Measurements from ENCODE around the gene RTP1. TPM values are rescaled to one million over a fixed set of nuclear protein-coding genes. Genes with fewer than 3 reads are reported as not detected.

RTP1 gene
- total and polyA plus RNA-seq, 2 of the 4 experiments (the other 2 are of a cell fraction): not detected

DNA sequence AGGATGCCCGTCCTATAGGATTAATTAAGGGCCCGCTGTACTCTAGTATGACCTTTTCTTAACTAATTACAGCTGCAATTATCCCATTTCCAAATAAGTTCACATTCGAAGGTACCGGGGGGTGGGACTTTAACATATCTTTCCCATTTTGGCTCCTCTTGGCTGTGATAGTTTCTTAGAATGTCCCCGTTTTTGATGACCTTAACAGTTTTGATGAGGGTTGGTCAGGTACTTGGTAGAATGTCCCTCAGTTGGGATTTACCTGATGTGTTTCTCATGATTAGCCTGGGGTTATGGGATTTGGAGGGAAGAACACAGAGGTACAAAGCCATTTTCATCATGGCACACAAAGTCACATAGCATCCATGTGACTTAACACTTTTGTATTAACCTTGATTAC lies 18.2 kb downstream of the RTP1 start:
- H2BK5ac ChIP-seq (ENCODE audit: low read depth, low read length, poor library complexity, severe bottlenecking): no peak overlapping the region
- H3K23ac ChIP-seq (ENCODE audit: low read depth, low read length): no peak overlapping the region
- peaks cover 5% of the 10 kb centered on the region; the same call in 1 of the 2 replicates for H3K27me3 ChIP-seq (ENCODE audit: control insufficient read depth, insufficient read depth, low read length)
- no peaks in the 10 kb centered on the region for H4K20me1 ChIP-seq (ENCODE audit: insufficient read depth, low read length)
- H4K91ac ChIP-seq (ENCODE audit: insufficient read depth, low read depth, low read length): no peak overlapping the region
- H3K14ac ChIP-seq (replicated peaks; ENCODE audit: low read depth, low read length): no peak overlapping the region
- BruUV-seq (replicated peaks): no TSS peak
- H3K9ac ChIP-seq (ENCODE audit: low read depth, low read length): no peak overlapping the region
- H4K5ac ChIP-seq (ENCODE audit: low read depth, low read length): no peak overlapping the region
- H3K18ac ChIP-seq (ENCODE audit: low read depth, low read length): no peak overlapping the region
- H3K4me2 ChIP-seq (ENCODE audit: low read depth, low read length): no peak overlapping the region
- H3K4me3 ChIP-seq (ENCODE audit: insufficient read depth, low read depth, low read length): no peak overlapping the region
- WGBS, 2 experiments (ENCODE audit: extremely low coverage in 2 of 2, insufficient read length in 1 of 2): no CpG with 5 or more reads among the region's 5 CpGs
- H2AK5ac ChIP-seq (ENCODE audit: low read depth, low read length): no peak overlapping the region
- H3K36me3 ChIP-seq (ENCODE audit: control insufficient read depth, insufficient read depth, low read length): no peaks in the 10 kb centered on the region
- H3K4me1 ChIP-seq (ENCODE audit: control insufficient read depth, insufficient read depth, low read length): peaks cover 3% of the 10 kb centered on the region; the same call in 1 of the 2 replicates
- H2BK15ac ChIP-seq (ENCODE audit: low read depth, low read length): no peak overlapping the region
- H3K4ac ChIP-seq (ENCODE audit: low read depth, low read length): no peak overlapping the region
- no peak overlapping the region for H2AK9ac ChIP-seq (replicated peaks; ENCODE audit: low read depth, low read length, poor library complexity)
- no peaks in the 10 kb centered on the region for H3K9me3 ChIP-seq (ENCODE audit: control insufficient read depth, insufficient read depth, low read length)
- dilution Hi-C loops (cut with HindIII; ENCODE audit: low sequenced_read_pairs, unreplicated experiment) (loop anchor here (25.0 kb wide), 1 partner anchor 472 kb away; no protein-coding TSS in a partner anchor), in situ Hi-C loops (cut with MboI; ENCODE audit: low sequenced_read_pairs) (loop anchor here (5.0 kb wide), 1 partner anchor 102 kb away; no protein-coding TSS in a partner anchor), intact Hi-C loops (cut with micrococcal nuclease) (no loop called here)
- DNase-seq (no peak), ATAC-seq (ENCODE audit: low read depth) (no peak)
- no peak overlapping the region for H3K56ac ChIP-seq (ENCODE audit: extremely low read depth, insufficient read depth, low read length)
- H3K79me1 ChIP-seq (ENCODE audit: low read depth in 1 of 2, low read length in 2 of 2): no peaks in the 10 kb centered on the region
- H2BK20ac ChIP-seq (ENCODE audit: low read depth, low read length): no peak overlapping the region
- no peak overlapping the region for H3K27ac ChIP-seq (ENCODE audit: insufficient read depth, low read length)
- H3K9me1 ChIP-seq (ENCODE audit: insufficient read depth, low read length): no peaks in the 10 kb centered on the region
- ChIA-PET POLR2A (ENCODE audit: unreplicated experiment) (no interaction called here), CTCF (interaction anchor here (1.1 kb wide), 1 partner anchor 464 kb away, joined by 4 read pairs; no protein-coding TSS in a partner anchor)
- no peak overlapping the region for H2BK120ac ChIP-seq (ENCODE audit: low read depth, low read length)
- no peak overlapping the region for H2AFZ ChIP-seq (replicated peaks; ENCODE audit: low read length, poor library complexity)
- no peak overlapping the region for H4K8ac ChIP-seq (ENCODE audit: low read depth in 2 of 2, low read length in 2 of 2)
- peak; percentile 66 for TF ChIP-seq MAFK (IDR thresholded peaks at IDR 0.05; ENCODE audit: low read depth, low read length)
- TF ChIP-seq, protein P1, sequence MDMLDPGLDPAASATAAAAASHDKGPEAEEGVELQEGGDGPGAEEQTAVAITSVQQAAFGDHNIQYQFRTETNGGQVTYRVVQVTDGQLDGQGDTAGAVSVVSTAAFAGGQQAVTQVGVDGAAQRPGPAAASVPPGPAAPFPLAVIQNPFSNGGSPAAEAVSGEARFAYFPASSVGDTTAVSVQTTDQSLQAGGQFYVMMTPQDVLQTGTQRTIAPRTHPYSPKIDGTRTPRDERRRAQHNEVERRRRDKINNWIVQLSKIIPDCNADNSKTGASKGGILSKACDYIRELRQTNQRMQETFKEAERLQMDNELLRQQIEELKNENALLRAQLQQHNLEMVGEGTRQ (IDR thresholded peaks at IDR 0.05; ENCODE audit: low read depth, low read length): no peak

Measured in IMR-90 (cell line).